ENCODE measurements around the gene C5orf22. TPM values are rescaled to one million over a fixed set of nuclear protein-coding genes. Genes with fewer than 3 reads are reported as not detected.

The C5orf22 gene
- total RNA-seq, 1 experiment from 2014 or later: 30.6 TPM

GRCh38 chr5:31604240-31604639, 72.1 kb downstream of the C5orf22 start:
- DNase-seq (ENCODE audit: low spot score): no peak

GRCh38 chr5:31604644-31605043, 72.5 kb downstream of the C5orf22 start:
- no peak for DNase-seq (ENCODE audit: low spot score)

Other genes starting within 250 kb of the C5orf22 start
- gene DROSHA, start 208 bp upstream of the C5orf22 start, total RNA-seq (2014; rRNA removed; shearing (Covaris generic)): 36.8 and 47.8 TPM in 2 replicates
- 0.14 and 0.16 TPM in 2 replicates for gene PDZD2, start 106.8 kb downstream of the C5orf22 start, total RNA-seq (2014; rRNA removed; shearing (Covaris generic))